Testis (tissue), 2 donors: ENCODE measurements around the gene TM9SF2.

Experiments
- POLR2A ChIP-seq: fragments of 450-650 bp; IDR thresholded peaks from one replicate; pipeline ENCODE4 v1.6.1; 2017; ENCODE audit warnings: antibody characterized with exemption, mild to moderate bottlenecking, moderate library complexity
- TF ChIP-seq, protein P1 (sequence below), 3 experiments: fragments of 450-650 bp in 2 of 3; fragments of 200-600 bp in 1 of 3; sonication (generic) in 1 of 3; IDR thresholded peaks; one replicate each; pipeline ENCODE4 v1.5.1; 2016 to 2019; ENCODE audit warnings: antibody characterized with exemption in 3 of 3, mild to moderate bottlenecking in 2 of 3, moderate library complexity in 1 of 3

- no peak for TF ChIP-seq POLR2A
- TF ChIP-seq, protein P1, sequence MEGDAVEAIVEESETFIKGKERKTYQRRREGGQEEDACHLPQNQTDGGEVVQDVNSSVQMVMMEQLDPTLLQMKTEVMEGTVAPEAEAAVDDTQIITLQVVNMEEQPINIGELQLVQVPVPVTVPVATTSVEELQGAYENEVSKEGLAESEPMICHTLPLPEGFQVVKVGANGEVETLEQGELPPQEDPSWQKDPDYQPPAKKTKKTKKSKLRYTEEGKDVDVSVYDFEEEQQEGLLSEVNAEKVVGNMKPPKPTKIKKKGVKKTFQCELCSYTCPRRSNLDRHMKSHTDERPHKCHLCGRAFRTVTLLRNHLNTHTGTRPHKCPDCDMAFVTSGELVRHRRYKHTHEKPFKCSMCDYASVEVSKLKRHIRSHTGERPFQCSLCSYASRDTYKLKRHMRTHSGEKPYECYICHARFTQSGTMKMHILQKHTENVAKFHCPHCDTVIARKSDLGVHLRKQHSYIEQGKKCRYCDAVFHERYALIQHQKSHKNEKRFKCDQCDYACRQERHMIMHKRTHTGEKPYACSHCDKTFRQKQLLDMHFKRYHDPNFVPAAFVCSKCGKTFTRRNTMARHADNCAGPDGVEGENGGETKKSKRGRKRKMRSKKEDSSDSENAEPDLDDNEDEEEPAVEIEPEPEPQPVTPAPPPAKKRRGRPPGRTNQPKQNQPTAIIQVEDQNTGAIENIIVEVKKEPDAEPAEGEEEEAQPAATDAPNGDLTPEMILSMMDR (IDR thresholded peaks at IDR 0.05), result no peak
Measured at GRCh38 chr13:99495466-99496183, 5.6 kb upstream of the TM9SF2 start.
